ENCODE measurements around the gene KIAA0513.

The KIAA0513 gene

GRCh38 chr16:84999200-84999599 is 28.4 kb upstream of the KIAA0513 start:
- Histone ChIP-seq H3K9ac (no peak overlapping the region), H3K27ac (no peak overlapping the region), H3K36me3 (ENCODE audit: control insufficient read depth, insufficient read depth, low read length) (no peaks in the 10 kb centered on the region), H3K9me3 (ENCODE audit: control insufficient read depth, low read length) (no peaks in the 10 kb centered on the region), H2AFZ (no peak overlapping the region), H3K27me3 (ENCODE audit: control insufficient read depth, insufficient read depth, low read length) (no peaks in the 10 kb centered on the region), H3K4me1 (peaks cover 6% of the 10 kb centered on the region), H3K4me3 (ENCODE audit: low read depth, low read length) (no peak overlapping the region), H3K79me2 (peaks cover 41% of the 10 kb centered on the region), H3K4me2 (ENCODE audit: low read length) (no peak overlapping the region)
- TF ChIP-seq CTCF (IDR thresholded peaks at IDR 0.05) = no peak

GRCh38 chr16:84999857-85000480 is 27.6 kb upstream of the KIAA0513 start:
- Histone ChIP-seq H3K4me2 (ENCODE audit: low read length) (no peak overlapping the region), H3K9me3 (ENCODE audit: control insufficient read depth, low read length) (no peaks in the 10 kb centered on the region), H3K79me2 (peaks cover 46% of the 10 kb centered on the region), H3K4me1 (peaks cover 11% of the 10 kb centered on the region), H3K9ac (no peak overlapping the region), H3K36me3 (ENCODE audit: control insufficient read depth, insufficient read depth, low read length) (no peaks in the 10 kb centered on the region), H2AFZ (no peak overlapping the region), H3K27ac (no peak overlapping the region), H3K4me3 (ENCODE audit: low read depth, low read length) (no peak overlapping the region), H3K27me3 (ENCODE audit: control insufficient read depth, insufficient read depth, low read length) (no peaks in the 10 kb centered on the region)
- no peak for TF ChIP-seq CTCF (IDR thresholded peaks at IDR 0.05)

GRCh38 chr16:85002099-85002541 is 25.5 kb upstream of the KIAA0513 start:
- no peak for TF ChIP-seq CTCF (IDR thresholded peaks at IDR 0.05)
- Histone ChIP-seq H3K4me2 (ENCODE audit: low read length) (no peak overlapping the region), H3K79me2 (peaks cover 41% of the 10 kb centered on the region), H3K4me3 (ENCODE audit: low read depth, low read length) (no peak overlapping the region), H3K9ac (no peak overlapping the region), H3K9me3 (ENCODE audit: control insufficient read depth, low read length) (no peaks in the 10 kb centered on the region), H2AFZ (no peak overlapping the region), H3K4me1 (peaks cover 14% of the 10 kb centered on the region), H3K27me3 (ENCODE audit: control insufficient read depth, insufficient read depth, low read length) (no peaks in the 10 kb centered on the region), H3K27ac (no peak overlapping the region), H3K36me3 (ENCODE audit: control insufficient read depth, insufficient read depth, low read length) (no peaks in the 10 kb centered on the region)

- Histone ChIP-seq H2AFZ (no peak overlapping the region), H3K9me3 (ENCODE audit: control insufficient read depth, low read length) (no peaks in the 10 kb centered on the region), H3K4me3 (ENCODE audit: low read depth, low read length) (no peak overlapping the region), H3K27ac (no peak overlapping the region), H3K9ac (no peak overlapping the region), H3K36me3 (ENCODE audit: control insufficient read depth, insufficient read depth, low read length) (no peaks in the 10 kb centered on the region), H3K27me3 (ENCODE audit: control insufficient read depth, insufficient read depth, low read length) (no peaks in the 10 kb centered on the region), H3K79me2 (peaks cover 42% of the 10 kb centered on the region), H3K4me2 (ENCODE audit: low read length) (no peak overlapping the region), H3K4me1 (peaks cover 16% of the 10 kb centered on the region)
- TF ChIP-seq CTCF (IDR thresholded peaks at IDR 0.05) = no peak
These were observed 25.0 kb upstream of the KIAA0513 start for GRCh38 chr16:85002608-85003007.

GRCh38 chr16:85003076-85003475 is 24.5 kb upstream of the KIAA0513 start:
- H3K27me3 ChIP-seq (ENCODE audit: control insufficient read depth, insufficient read depth, low read length) = no peaks in the 10 kb centered on the region
- no peaks in the 10 kb centered on the region for H3K36me3 ChIP-seq (ENCODE audit: control insufficient read depth, insufficient read depth, low read length)
- TF ChIP-seq CTCF (IDR thresholded peaks at IDR 0.05) = no peak
- H3K4me3 ChIP-seq (ENCODE audit: low read depth, low read length) = no peak overlapping the region
- H3K9ac ChIP-seq = no peak overlapping the region
- no peak overlapping the region for H3K4me2 ChIP-seq (ENCODE audit: low read length)
- H3K4me1 ChIP-seq = peaks cover 19% of the 10 kb centered on the region
- H3K9me3 ChIP-seq (ENCODE audit: control insufficient read depth, low read length) = no peaks in the 10 kb centered on the region
- H3K79me2 ChIP-seq = peaks cover 46% of the 10 kb centered on the region
- H3K27ac ChIP-seq = no peak overlapping the region
- no peak overlapping the region for H2AFZ ChIP-seq
